Measurements from ENCODE around the gene ANKRD9. TPM values are rescaled to one million over a fixed set of nuclear protein-coding genes. Genes with fewer than 3 reads are reported as not detected.

Gene ANKRD9
- polyA plus RNA-seq, 4 donors: 21.2 to 88.4 (median 43.6) TPM

Other genes with a start within 250 kb of the ANKRD9 start
- 10 to 100 TPM in 1 of 4 donors, 1 to 10 TPM in 3; 2.9 to 11.5 (median 4.7) TPM for gene MOK, start 204.6 kb downstream of the ANKRD9 start, polyA plus RNA-seq
- 10 to 100 TPM in 2 of 4 donors, 1 to 10 TPM in 2; 7.8 to 21.7 (median 14.3) TPM for gene ZNF839, start 190.0 kb downstream of the ANKRD9 start, polyA plus RNA-seq
- 10 to 100 TPM; 30.9 to 39.7 (median 36.1) TPM for gene CINP, start 146.9 kb downstream of the ANKRD9 start, polyA plus RNA-seq
- 10 to 100 TPM in 1 of 4 donors, 1 to 10 TPM in 3; 3.2 to 10.6 (median 7.6) TPM for gene TECPR2, start 146.8 kb downstream of the ANKRD9 start, polyA plus RNA-seq
- 10 to 100 TPM in 3 of 4 donors, 1 to 10 TPM in 1; 9.2 to 22.6 (median 12.3) TPM for gene RCOR1, start 82.9 kb upstream of the ANKRD9 start, polyA plus RNA-seq

All from small intestine (tissue), 4 donors.